ENCODE results near the gene LRP1-AS.

LRP1-AS gene

DNA sequence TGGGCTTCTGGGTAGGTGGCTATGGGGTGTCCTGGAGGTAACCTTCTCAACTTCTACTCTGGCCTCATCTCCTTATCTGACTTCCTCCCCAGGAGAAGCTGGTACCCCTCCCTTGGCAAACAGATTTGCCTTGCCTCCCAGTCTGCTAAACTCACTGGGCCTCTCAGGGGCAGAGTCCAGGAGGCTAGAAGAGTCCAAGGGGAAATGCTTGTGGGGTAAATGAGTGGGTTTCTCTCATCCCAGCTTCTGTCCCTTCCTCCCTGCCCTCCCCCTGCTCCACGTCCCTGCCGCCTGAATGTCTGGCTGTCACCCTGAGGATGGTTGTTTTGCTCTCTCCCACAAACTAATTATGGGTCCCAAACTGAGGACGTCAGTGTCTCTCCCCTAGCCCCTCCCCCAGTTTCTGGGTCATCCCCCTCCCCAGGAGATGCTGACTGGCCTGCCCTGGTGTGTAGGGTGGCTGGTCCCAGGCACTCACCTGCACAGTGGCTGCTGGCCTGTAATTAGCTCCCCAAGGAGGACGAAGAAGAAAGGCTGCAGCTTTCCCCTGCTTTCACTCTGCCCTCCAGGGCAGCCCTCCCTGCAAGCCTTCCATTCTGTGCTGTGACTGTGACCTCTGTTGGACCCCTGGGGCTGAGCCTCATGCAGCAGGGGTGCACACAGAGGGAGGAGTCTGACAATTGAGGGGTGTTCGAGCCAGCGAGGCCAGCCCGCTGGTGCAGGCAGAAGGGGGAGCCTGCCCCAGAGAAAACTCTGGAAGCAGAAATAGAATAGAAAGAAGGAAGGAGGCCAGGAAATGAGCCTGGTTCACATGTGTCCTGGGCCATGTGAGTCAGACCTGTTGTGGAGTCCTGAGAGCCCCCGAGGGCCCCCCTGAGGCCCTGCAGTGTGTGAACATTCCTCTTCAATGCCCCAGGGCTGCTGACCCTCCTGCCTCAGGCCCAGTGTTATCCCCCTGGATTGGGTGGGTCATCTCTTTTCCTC, at the start of gene LRP1-AS:
Gene LRP1-AS, minus strand, starts transcription at position 659 of the 984 bp plus-strand sequence.
- no peak for DNase-seq

DNA sequence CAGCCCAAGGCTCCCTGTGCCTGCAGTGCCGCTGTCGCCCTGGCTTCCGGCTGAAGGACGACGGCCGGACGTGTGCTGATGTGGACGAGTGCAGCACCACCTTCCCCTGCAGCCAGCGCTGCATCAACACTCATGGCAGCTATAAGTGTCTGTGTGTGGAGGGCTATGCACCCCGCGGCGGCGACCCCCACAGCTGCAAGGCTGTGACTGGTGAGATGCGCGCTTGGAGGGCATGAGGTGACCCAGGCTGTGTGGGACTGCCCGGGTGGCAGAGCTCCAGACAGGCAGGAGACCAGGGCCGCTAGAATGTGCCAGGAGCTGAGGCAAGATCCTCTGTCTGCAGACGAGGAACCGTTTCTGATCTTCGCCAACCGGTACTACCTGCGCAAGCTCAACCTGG, 49.5 kb upstream of the LRP1-AS start:
- DNase-seq = no peak

DNA sequence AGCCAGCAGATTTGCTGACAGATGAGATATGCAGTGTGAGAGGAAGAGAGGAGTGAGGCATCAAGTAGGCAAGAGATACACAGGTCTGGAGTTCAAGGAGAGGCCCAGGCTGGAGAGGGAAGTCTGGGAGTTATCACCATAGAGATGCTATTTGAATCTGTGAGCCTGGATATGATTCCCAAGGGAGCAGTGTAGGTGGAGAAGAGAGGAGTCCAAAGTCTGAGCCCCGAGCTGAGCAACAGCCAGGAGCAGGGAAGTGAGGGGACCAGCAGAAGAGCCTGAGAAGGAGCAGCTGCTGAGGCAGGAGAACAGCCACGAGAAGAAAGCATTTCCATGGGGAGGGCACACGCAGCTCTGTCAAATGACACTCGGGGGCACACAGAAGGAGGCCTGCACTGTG, 49.0 kb upstream of the LRP1-AS start:
- no peak for DNase-seq

DNA sequence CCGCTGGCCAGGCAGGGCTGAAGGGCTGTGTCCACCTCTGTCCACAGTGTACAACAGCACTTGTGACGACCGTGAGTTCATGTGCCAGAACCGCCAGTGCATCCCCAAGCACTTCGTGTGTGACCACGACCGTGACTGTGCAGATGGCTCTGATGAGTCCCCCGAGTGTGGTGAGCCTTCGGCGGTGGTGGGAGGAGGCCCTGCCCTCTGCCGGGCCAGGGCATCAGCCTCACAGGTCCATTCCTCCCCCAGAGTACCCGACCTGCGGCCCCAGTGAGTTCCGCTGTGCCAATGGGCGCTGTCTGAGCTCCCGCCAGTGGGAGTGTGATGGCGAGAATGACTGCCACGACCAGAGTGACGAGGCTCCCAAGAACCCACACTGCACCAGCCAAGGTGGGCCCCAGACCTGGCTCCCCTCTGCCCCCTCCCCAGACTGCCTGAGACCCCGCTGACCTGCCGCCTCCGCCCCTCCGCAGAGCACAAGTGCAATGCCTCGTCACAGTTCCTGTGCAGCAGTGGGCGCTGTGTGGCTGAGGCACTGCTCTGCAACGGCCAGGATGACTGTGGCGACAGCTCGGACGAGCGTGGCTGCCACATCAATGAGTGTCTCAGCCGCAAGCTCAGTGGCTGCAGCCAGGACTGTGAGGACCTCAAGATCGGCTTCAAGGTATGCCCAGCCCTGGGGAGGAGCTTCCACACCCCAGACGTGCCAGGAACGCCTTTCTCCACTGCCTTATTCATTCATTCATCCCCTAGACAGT, 48.4 kb upstream of the LRP1-AS start:
- no peak for DNase-seq

DNA sequence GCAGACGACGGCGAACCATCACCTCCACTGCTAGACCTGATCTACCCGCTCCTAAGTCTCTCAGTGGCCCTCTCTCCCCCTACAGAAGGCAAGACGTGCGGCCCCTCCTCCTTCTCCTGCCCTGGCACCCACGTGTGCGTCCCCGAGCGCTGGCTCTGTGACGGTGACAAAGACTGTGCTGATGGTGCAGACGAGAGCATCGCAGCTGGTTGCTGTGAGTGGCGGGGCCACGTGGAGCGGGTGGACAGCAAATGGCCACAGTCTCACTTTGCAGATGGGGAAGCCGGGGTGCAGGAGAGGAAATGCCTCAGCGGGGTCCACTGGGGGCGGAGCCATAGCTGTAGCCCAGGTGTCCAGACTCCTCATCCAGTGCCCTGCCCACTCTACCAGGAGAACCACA, 47.8 kb upstream of the LRP1-AS start:
- no peak for DNase-seq

DNA sequence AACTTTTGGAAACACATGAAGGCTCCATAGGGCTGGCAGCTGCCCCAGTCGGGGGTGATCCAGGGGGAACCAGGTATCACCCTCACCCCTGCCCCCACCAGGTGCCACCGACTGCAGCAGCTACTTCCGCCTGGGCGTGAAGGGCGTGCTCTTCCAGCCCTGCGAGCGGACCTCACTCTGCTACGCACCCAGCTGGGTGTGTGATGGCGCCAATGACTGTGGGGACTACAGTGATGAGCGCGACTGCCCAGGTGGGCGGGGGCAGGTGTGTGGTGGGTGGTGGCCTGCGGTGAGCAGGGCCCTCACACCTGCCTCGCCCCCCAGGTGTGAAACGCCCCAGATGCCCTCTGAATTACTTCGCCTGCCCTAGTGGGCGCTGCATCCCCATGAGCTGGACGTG, 46.8 kb upstream of the LRP1-AS start:
- no peak for DNase-seq

DNA sequence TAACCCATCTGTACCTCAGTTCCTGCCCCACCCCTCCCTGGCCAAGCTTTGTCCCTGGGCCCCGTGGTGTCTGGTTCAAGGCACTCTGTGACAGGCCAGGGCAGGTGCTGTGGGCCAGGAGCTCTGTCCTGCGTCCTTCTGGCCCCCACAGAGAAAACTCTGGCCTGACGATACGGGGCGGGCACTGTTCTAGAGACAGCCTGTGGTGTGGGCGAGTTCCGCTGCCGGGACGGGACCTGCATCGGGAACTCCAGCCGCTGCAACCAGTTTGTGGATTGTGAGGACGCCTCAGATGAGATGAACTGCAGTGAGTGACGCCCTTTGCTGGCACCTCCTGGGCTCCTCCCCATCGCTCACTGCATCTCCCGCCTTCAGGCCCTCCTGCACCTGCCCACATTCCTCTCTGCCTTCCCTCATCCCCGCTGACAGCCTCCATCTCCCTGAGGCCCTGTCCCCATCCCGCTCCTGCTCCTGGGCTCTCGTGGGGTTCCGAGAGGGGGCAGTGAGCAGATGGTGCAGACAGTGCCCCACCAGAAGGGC, 46.4 kb upstream of the LRP1-AS start:
- no peak for DNase-seq

DNA sequence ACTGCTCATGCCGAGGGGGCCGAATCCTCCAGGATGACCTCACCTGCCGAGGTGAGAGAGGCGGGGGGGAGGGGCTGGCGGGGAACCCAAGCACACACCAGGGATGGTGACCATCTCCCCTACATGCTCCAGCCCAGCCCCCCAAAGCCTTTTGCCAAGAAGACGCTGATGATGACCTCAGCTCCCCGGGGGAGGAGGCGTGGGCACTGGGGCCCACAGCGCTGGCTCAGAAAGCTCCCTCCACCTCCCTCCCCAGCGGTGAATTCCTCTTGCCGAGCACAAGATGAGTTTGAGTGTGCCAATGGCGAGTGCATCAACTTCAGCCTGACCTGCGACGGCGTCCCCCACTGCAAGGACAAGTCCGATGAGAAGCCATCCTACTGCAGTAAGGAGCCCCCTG, 45.5 kb upstream of the LRP1-AS start:
- no peak for DNase-seq

DNA sequence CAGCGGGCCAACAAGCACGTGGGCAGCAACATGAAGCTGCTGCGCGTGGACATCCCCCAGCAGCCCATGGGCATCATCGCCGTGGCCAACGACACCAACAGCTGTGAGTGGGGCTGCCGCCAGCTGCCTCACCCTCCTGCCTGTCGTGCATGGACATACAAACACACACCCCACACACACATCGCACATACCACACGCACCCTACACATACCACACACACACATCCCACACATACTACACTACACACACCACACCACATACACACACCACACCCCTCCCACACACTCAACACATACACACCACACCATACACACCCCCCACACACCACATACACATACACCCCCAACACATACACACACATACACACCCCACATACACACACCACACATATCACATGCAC, 44.0 kb upstream of the LRP1-AS start:
- DNase-seq = no peak

DNA sequence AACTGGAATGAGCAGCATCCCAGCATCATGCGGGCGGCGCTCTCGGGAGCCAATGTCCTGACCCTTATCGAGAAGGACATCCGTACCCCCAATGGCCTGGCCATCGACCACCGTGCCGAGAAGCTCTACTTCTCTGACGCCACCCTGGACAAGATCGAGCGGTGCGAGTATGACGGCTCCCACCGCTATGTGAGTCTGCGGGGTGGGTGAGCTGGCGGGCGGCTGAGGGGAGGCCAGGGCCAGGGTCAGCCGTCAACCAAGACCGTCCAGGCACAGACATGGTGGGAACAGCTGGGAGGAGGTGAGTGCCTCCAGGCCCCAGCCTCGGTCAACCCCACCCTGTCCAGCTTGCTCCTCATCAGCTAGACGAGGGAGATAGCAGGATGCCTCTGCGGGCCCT, 43.4 kb upstream of the LRP1-AS start:
- DNase-seq = no peak

DNA sequence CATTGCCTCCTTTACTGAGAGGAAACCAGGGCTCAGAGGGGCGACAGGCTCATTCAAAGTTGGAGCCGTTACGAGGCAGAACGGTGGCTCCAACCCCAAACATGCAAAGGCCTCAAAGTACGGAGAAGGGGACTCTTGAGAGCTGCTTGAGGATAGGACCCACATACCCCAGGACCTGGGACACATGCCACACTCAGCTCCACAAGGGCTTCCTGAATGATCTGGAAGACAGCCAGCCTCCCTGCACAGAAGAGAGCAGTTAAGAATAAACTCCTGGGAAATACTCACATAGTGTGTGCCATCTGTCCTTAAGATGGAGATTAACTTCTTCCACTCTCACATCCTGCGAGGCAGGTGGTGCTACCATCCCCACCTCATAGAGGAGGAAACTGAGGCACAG, 42.6 kb upstream of the LRP1-AS start:
- no peak for DNase-seq

DNA sequence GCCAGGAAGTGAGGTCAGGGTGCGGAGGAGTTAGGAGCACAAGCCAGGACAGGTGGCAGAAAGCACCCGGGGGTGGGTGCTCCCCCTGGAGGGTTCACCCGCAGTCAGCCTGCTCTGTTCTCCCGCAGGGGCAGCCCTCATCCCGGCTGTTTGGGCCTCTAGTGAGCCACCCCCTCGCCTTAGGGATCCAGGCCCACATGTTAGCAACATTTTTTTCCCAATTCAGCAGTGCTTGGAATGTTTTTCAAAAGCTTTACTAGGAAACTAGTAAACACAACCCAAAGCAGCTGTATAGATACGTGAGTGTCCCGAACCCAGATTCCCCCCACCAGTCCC, 40.6 kb upstream of the LRP1-AS start:
- no peak for DNase-seq

DNA sequence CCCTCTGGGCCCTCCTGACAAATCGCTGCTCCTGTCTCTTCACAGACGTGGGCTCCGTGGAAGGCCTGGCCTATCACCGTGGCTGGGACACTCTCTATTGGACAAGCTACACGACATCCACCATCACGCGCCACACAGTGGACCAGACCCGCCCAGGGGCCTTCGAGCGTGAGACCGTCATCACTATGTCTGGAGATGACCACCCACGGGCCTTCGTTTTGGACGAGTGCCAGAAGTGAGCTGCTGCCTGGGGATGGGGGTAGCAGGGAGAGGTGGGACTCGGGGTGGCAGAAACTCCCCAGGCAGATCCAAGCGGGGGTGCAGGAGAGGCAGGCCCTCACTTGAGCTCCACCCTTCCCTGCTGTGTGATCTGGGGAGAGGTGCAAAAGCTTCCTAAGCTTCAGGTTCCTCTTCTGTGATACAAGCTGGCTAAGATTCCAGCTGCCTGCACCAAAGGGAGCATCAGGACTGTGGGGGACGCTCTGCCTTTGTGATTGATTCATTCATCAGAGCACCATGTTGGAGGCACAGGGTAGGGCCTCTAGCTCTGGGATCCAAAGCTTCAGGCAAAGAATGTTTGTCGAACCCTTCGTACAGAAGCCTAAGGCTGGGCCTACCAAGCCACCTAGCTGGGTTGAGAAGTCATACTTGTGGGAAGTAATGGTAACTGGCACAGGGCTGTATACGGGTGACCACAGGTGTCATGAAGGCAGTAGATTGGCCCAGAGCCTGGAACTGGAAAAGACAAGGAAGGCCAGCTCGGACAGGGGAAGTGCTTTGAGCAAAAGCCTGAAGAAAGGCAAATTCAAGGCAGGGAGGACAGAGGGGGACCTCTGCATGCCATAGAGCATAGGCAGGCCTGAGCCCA, 40.0 kb upstream of the LRP1-AS start:
- DNase-seq = no peak

DNA sequence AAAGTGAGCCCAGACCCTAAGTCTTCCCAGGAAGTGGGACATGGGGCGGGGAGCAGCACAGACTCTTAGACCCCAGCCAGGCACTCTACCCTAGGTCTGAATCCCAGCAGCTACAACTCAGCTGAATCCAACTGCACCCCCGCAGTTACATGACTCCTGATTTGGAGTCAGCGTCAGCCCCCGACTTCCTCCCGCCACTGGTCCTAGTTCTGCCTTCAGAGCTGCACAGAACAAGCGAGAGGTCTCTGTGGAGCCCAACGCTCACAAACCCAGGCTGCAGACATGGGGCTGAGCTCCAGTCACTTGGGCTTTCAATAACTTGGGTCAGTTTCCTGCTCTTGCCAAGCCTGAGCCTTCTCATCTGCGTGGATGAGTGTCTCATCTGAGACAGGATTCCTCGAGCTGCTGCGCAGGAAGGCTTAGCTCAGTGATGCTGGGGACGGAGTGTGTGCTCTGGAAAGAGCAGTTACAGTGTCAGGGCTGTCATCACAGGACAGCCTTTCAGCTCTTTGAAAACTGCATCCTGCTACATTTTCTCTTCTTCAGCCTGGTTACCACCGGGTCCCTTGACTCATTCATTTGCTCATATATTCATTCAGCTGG, 38.6 kb upstream of the LRP1-AS start:
- no peak for DNase-seq

DNA sequence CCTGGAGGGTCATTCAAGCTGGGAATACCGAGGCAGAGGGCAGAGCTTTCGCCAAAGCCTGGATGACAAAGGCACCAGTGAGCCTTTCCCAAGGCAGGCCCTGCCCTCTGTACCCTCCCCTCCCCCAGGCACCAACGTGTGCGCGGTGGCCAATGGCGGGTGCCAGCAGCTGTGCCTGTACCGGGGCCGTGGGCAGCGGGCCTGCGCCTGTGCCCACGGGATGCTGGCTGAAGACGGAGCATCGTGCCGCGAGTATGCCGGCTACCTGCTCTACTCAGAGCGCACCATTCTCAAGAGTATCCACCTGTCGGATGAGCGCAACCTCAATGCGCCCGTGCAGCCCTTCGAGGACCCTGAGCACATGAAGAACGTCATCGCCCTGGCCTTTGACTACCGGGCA, 38.0 kb upstream of the LRP1-AS start:
- DNase-seq = no peak

DNA sequence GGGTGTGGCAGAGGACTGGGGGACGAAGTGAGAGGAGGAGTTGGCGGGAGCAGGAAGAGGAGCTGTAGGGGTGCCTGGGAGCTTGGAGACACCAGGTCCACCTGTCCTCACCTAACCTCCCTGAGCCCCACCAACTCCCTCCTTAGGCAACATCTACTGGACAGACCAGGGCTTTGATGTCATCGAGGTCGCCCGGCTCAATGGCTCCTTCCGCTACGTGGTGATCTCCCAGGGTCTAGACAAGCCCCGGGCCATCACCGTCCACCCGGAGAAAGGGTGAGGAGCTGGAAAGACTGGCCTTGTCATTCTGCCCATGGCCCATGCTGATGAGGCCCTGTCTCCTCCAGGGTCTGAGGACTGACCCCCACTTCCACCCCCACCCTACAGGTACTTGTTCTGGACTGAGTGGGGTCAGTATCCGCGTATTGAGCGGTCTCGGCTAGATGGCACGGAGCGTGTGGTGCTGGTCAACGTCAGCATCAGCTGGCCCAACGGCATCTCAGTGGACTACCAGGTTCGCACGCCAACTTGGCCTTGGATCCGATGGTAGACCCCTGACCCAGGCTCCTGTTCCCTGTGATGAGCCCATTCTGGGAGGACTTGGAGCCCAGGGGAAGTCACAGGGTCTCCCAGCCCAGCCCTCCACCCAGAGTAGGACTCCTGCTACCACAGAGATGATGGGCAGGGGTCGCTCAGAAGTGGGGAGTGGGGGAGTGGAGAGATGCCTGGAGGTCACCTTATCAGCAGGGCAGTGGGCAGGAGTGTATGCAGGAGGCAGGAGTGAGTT, 36.7 kb upstream of the LRP1-AS start:
- DNase-seq = no peak

DNA sequence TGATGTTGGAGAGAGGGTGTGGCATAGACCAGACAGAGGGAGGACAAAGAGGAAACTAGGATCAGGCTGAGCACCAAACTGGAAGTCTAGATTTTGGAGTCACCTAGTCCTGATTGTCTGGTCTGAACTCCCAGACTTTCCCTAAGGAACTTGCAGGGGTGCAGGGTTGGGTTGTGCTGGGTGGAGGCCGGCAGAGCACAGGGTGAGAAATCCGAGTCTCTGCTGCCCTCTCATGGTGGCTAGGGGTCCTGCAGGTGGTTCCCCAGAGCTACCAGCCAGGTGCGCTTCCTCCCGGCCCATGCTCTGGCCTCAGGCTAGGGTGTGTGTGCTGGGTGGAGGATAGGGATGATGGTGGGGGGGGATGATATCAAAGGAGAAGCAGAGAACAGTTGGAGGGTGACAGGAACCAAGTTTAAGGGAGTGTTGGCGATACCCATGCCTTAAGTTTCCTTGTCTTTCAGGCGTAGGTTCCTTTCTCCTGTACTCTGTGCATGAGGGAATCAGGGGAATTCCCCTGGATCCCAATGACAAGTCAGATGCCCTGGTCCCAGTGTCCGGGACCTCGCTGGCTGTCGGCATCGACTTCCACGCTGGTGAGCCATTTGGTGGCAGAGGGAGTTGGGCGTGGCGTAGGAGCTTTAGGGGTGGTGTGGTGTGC, 35.6 kb upstream of the LRP1-AS start:
- DNase-seq = peak; percentile 99

DNA sequence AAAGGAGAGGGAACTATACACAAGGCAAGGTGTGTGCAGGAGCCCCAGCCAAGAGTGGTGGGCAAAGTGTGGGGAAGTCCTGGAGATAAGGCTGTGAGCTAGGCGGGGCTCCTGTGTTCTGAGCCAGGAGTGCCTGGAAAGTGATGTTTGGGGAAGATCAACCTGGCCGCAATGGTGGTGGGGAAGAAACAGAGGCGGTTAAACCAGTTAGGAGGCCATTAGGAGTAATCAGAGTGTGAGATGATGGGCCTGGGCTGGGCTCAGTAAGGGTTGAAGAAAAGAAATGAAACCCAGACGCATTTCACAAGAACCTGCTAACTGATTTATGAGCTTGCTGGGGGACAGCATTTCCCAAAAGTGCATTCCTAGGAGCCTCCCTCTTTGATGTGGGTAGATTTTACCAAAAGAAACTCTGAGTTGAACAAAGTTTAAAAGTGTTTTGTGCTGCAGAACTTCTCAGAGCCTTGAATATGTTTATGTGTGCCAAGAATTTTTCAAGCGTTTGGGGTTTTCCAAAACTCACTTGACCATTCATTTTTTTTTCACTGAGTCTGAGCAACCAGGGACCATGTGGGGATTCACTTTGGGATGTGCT, 34.2 kb upstream of the LRP1-AS start:
- no peak for DNase-seq

DNA sequence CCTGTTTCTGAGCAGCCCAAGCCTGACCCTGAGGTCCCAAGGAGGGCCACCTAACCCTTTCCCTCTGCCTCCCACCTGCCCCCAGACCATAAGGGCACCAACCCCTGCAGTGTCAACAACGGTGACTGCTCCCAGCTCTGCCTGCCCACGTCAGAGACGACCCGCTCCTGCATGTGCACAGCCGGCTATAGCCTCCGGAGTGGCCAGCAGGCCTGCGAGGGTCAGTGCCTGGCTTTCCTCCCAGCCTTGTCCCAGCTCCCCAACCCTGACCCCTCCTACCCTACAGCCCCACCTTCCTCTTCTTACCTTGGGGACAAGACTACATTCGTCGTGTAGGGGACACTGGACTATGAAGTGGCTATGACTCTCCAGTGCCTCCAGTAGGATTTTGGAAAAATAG, 33.7 kb upstream of the LRP1-AS start:
- DNase-seq = no peak

DNA sequence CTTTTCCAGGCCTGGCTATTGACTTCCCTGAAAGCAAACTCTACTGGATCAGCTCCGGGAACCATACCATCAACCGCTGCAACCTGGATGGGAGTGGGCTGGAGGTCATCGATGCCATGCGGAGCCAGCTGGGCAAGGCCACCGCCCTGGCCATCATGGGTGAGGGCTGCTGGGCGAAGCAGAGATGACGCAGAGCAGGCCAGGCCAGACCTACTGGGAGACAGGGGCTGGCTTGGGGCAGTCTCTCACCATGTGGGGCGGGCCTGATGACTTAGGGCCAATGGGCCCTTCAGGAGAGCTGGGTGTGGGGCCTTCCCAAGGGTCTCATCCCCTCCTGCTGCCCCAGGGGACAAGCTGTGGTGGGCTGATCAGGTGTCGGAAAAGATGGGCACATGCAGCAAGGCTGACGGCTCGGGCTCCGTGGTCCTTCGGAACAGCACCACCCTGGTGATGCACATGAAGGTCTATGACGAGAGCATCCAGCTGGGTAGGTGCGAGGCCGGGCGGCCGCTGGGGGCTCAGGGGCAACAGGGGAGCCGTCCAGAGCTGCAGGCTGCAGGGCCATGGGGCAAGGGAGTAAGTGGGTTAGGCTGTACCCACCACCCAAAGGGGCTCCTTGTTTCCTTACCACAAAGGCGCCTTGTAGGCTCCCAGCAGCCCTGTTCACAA, 33.0 kb upstream of the LRP1-AS start:
- DNase-seq = no peak

Data from 8988T (cell line).